NOMO-1 treated with dmso at 0.1 percent for 144 hours (cell line): ENCODE data around the gene ZNF318.

Experiments
- DNase-seq: peaks from one replicate; lab custom pipeline; 2025; ENCODE audit not compliant: unreplicated experiment; lab: John Stamatoyannopoulos, UW

Gene ZNF318

GRCh38 chr6:43339168-43339567 lies 30.3 kb downstream of the ZNF318 start:
- no peak for DNase-seq

- DNase-seq = no peak
Measured at GRCh38 chr6:43338243-43338642, 31.2 kb downstream of the ZNF318 start.

GRCh38 chr6:43336382-43336781 lies 33.1 kb downstream of the ZNF318 start:
- DNase-seq = no peak

GRCh38 chr6:43335469-43335868 lies 34.0 kb downstream of the ZNF318 start:
- DNase-seq = no peak

- no peak for DNase-seq
Measured at GRCh38 chr6:43334466-43335095, 34.9 kb downstream of the ZNF318 start.

- DNase-seq = peak; percentile 61
Measured at GRCh38 chr6:43331891-43332290, 37.6 kb downstream of the ZNF318 start.

- DNase-seq = no peak
Measured at GRCh38 chr6:43331470-43331869, 38.0 kb downstream of the ZNF318 start.

GRCh38 chr6:43328528-43328927 lies 40.9 kb downstream of the ZNF318 start:
- no peak for DNase-seq

GRCh38 chr6:43325876-43326275 lies 43.6 kb downstream of the ZNF318 start:
- no peak for DNase-seq

GRCh38 chr6:43318011-43318410 lies 51.4 kb downstream of the ZNF318 start:
- DNase-seq = peak; percentile 21

GRCh38 chr6:43313813-43314212 lies 55.6 kb downstream of the ZNF318 start:
- no peak for DNase-seq

GRCh38 chr6:43311666-43312065 lies 57.8 kb downstream of the ZNF318 start:
- peak; percentile 45 for DNase-seq

- DNase-seq = peak; percentile 40
Measured at GRCh38 chr6:43310624-43311023, 58.8 kb downstream of the ZNF318 start.

GRCh38 chr6:43310134-43310533 lies 59.3 kb downstream of the ZNF318 start:
- DNase-seq = no peak

- DNase-seq = no peak
Measured at GRCh38 chr6:43308990-43309477, 60.4 kb downstream of the ZNF318 start.

GRCh38 chr6:43308101-43308989 lies 61.1 kb downstream of the ZNF318 start, which contains the start of gene CRIP3:
Gene CRIP3, minus strand, starts transcription at chr6:43308826. Its CDS starts 34 bp downstream, at chr6:43308792.
- DNase-seq = no peak

- DNase-seq = no peak
Measured at GRCh38 chr6:43307451-43308100, 61.9 kb downstream of the ZNF318 start.

GRCh38 chr6:43306086-43306485 lies 63.4 kb downstream of the ZNF318 start:
- no peak for DNase-seq

GRCh38 chr6:43304882-43305281 lies 64.6 kb downstream of the ZNF318 start:
- no peak for DNase-seq

GRCh38 chr6:43304361-43304760 lies 65.1 kb downstream of the ZNF318 start:
- DNase-seq = no peak

- DNase-seq = no peak
Measured at GRCh38 chr6:43303751-43304331, 65.6 kb downstream of the ZNF318 start.
